Keratinocyte (primary cell): ENCODE measurements around the gene FOXE3.

Experiments
- CTCF ChIP-seq, 3 experiments: IDR thresholded peaks in 1 of 3; conservative IDR thresholded peaks in 1 of 3; optimal IDR thresholded peaks in 1 of 3; 2 replicates in 2 of 3; 3 replicates in 1 of 3; pipeline versions ENCODE3 to v1.5.1; 2011; ENCODE audit warnings: low read length in 3 of 3, mild to moderate bottlenecking in 3 of 3, moderate library complexity in 2 of 3, control low read depth in 1 of 3, inconsistent platforms in 1 of 3; ENCODE audit not compliant: insufficient read depth in 2 of 3; ENCODE audit errors: extremely low read depth in 1 of 3
- EZH2 ChIP-seq: IDR thresholded peaks from one replicate; pipeline ENCODE4 v1.6.1; 2012; ENCODE audit warnings: inconsistent platforms, mild to moderate bottlenecking, low read length, moderate library complexity

GRCh38 chr1:47443530-47444296 is 27.6 kb downstream of the FOXE3 start:
- TF ChIP-seq CTCF (optimal IDR thresholded peaks at IDR 0.05 in 1 of 3, IDR thresholded peaks at IDR 0.05 in 1 of 3, conservative IDR thresholded peaks at IDR 0.05 in 1 of 3; ENCODE audit: extremely low read depth in 1 of 3, insufficient read depth in 2 of 3, low read length in 3 of 3), result no peak
- no peak for TF ChIP-seq EZH2
